Ovary (tissue), 9 donors: Measurements from ENCODE around the gene SMARCD3. TPM values are rescaled to one million over a fixed set of nuclear protein-coding genes. Genes with fewer than 3 reads are reported as not detected.

ENCODE experiments used
- DNase-seq, 5 donors: peaks; one replicate each; pipeline ENCODE4 v3.0.0-alpha.2; 2019 to 2020
- H3K27ac ChIP-seq, 2 donors: fragments of 200-600 bp; one replicate each; pipeline versions ENCODE4 v1.5.1 to v1.8.0; 2019 to 2022
- H3K27me3 ChIP-seq: fragments of 200-600 bp; one replicate; pipeline ENCODE4 v1.8.0; 2022
- H3K36me3 ChIP-seq: fragments of 200-600 bp; sonication (generic); one replicate; pipeline ENCODE4 v1.5.1; 2019
- H3K4me1 ChIP-seq: one replicate; pipeline ENCODE4 v1.8.1; 2013; ENCODE audit warnings: mild to moderate bottlenecking, moderate library complexity; ENCODE audit not compliant: insufficient read depth
- H3K4me3 ChIP-seq: fragments of 200-600 bp; sonication (generic); one replicate; pipeline ENCODE4 v1.5.1; 2017
- H3K9me3 ChIP-seq, 2 donors: fragments of 200-600 bp in 1 of 2; sonication (generic) in 1 of 2; one replicate each; pipeline versions ENCODE4 v1.5.1 to v1.8.1; 2013 to 2019; ENCODE audit warnings: mild to moderate bottlenecking in 1 of 2, moderate library complexity in 1 of 2
- CTCF ChIP-seq, 3 donors: fragments of 450-650 bp in 2 of 3; fragments of 200-600 bp in 1 of 3; IDR thresholded peaks; one replicate each; pipeline versions ENCODE4 v1.5.1 to v1.8.0; 2016 to 2022; ENCODE audit warnings: antibody characterized with exemption in 3 of 3, mild to moderate bottlenecking in 1 of 3
- EP300 ChIP-seq: sonication (generic); formaldehyde crosslinking; IDR thresholded peaks from one replicate; pipeline ENCODE4 v1.6.1; 2017; ENCODE audit warnings: antibody characterized with exemption
- POLR2A ChIP-seq: fragments of 450-650 bp; IDR thresholded peaks from one replicate; pipeline ENCODE4 v1.6.1; 2017; ENCODE audit warnings: antibody characterized with exemption, mild to moderate bottlenecking, moderate library complexity
- WGBS, 3 donors: extraction: QIAGEN DNeasy Blood & Tissue Kit in 1 of 3; methylation state at CpG; one replicate each; pipeline versions ENCODE4 v1.1.5 to v1.1.7; 2013 to 2017; 5-methylcytosine and 5-hydroxymethylcytosine counted together
- intact Hi-C, 4 donors: fragments of 100-400 bp; cut with DNase I; formaldehyde crosslinking; loops; one replicate each; pipeline versions ENCODE4 v1.11.0 to v1.15.1; 2022 to 2023
- polyA plus RNA-seq, 2 donors: library from polyadenylated mRNA; stranded (reverse); fragments of 200-250 nt in 1 of 2; fragments of 350-450 nt in 1 of 2; fragmentation: Illumina TruSeq in 1 of 2; extraction: RNeasy Lipid Tissue Mini Kit (QIAGEN cat#74804) in 1 of 2; gene quantifications; one replicate each; pipeline ENCODE4 v1.2.3, GENCODE V29; 2013 to 2014
- total RNA-seq, 7 donors: library from RNA; depleted of rRNA in 2 of 7; stranded (reverse); fragments of >200 nt in 2 of 7; fragmentation: NEBNext Ultra II Directional in 3 of 7; extraction: Animal tissue kit (Norgen Biotek cat#: 25700) in 3 of 7; gene quantifications; one replicate each; pipeline versions ENCODE4 v1.1.0 to v1.2.4, GENCODE V29; 2016 to 2023
- donor health status: DM: no; HTN: no; CAD: no; lungs with moderate emphysema.
- donor health status: DM: no; HTN: no; CAD: no.
- donor health status: Bipolar disorder and iron deficiency.
- donor health status: DM: yes; HTN: yes; CAD: no.
- donor health status: DM: no; HTN: no; CAD: no.
- donor health status: DM: yes; HTN: yes; CAD: no.

Gene SMARCD3
- total and polyA plus RNA-seq, 9 donors = 30.2 to 203 (median 97.0) TPM

- peak in 2 of 5 donors; percentile 61 to 64 for DNase-seq
- Histone ChIP-seq H3K27ac (peak overlapping the region; percentile 83 to 99), H3K4me3 (peak overlapping the region; percentile 72), H3K27me3 (no peaks in the 10 kb centered on the region), H3K36me3 (no peaks in the 10 kb centered on the region), H3K4me1 (peaks cover 22% of the 10 kb centered on the region), H3K9me3 (no peaks in the 10 kb centered on the region)
- TF ChIP-seq EP300 (no peak), CTCF (IDR thresholded peaks at IDR 0.05) (no peak), POLR2A (no peak)
- intact Hi-C loops = loop anchor here in 1 of 4 donors (5.0 kb wide), 1 partner anchor 50 kb away; no protein-coding TSS in a partner anchor
- WGBS, 3 donors = 5 to 31% (median 10%) methylated on average over 9 of the region's 9 CpGs
Measured at GRCh38 chr7:151252561-151252835, 4.0 kb upstream of the SMARCD3 start.

- H3K4me3 ChIP-seq = peak overlapping the region; percentile 72
- H3K27me3 ChIP-seq = no peaks in the 10 kb centered on the region
- TF ChIP-seq CTCF (IDR thresholded peaks at IDR 0.05) (no peak), EP300 (no peak), POLR2A (peak; percentile 37)
- H3K27ac ChIP-seq = peak overlapping the region; percentile 83 to 99
- H3K9me3 ChIP-seq = no peaks in the 10 kb centered on the region
- H3K36me3 ChIP-seq = no peaks in the 10 kb centered on the region
- DNase-seq = peak; percentile 82 to 88 (median 86)
- peaks cover 25% of the 10 kb centered on the region for H3K4me1 ChIP-seq
- intact Hi-C loops = loop anchor here in 1 of 4 donors (5.0 kb wide), 1 partner anchor 50 kb away; no protein-coding TSS in a partner anchor
- WGBS, 3 donors = 1 to 3% (median 1%) methylated on average over 22 to 79 of the region's 79 CpGs
Measured at GRCh38 chr7:151251689-151252560, 3.4 kb upstream of the SMARCD3 start.

- peak overlapping the region; percentile 83 to 99 for H3K27ac ChIP-seq
- TF ChIP-seq EP300 = no peak
- peak in 1 of 3 donors; percentile 7 for TF ChIP-seq CTCF (IDR thresholded peaks at IDR 0.05)
- peak overlapping the region; percentile 72 for H3K4me3 ChIP-seq
- H3K27me3 ChIP-seq = no peaks in the 10 kb centered on the region
- peaks cover 25% of the 10 kb centered on the region for H3K4me1 ChIP-seq
- DNase-seq = peak in 4 of 5 donors; percentile 62 to 77 (median 75)
- H3K9me3 ChIP-seq = no peaks in the 10 kb centered on the region
- 0 to 4% (median 2%) methylated on average over 14 to 19 of the region's 19 CpGs for WGBS, 3 donors
- H3K36me3 ChIP-seq = no peaks in the 10 kb centered on the region
- intact Hi-C loops = loop anchor here in 1 of 4 donors (5.0 kb wide), 1 partner anchor 51 kb away; no protein-coding TSS in a partner anchor
Measured at GRCh38 chr7:151251328-151251688, 2.8 kb upstream of the SMARCD3 start.

GRCh38 chr7:151250181-151251132 lies 2.0 kb upstream of the SMARCD3 start:
- Histone ChIP-seq H3K4me3 (no peak overlapping the region), H3K27me3 (no peaks in the 10 kb centered on the region), H3K4me1 (peaks cover 27% of the 10 kb centered on the region), H3K9me3 (no peaks in the 10 kb centered on the region), H3K36me3 (no peaks in the 10 kb centered on the region), H3K27ac (peak overlapping the region; percentile 83 to 99)
- no peak for TF ChIP-seq EP300
- WGBS, 3 donors = 44 to 54% (median 46%) methylated on average over 7 of the region's 7 CpGs
- intact Hi-C loops = loop anchor here in 1 of 4 donors (5.0 kb wide), 1 partner anchor 52 kb away; no protein-coding TSS in a partner anchor
- DNase-seq = peak in 1 of 5 donors; percentile 41
